ENCODE data around the gene CLEC11A. TPM values are rescaled to one million over a fixed set of nuclear protein-coding genes. Genes with fewer than 3 reads are reported as not detected.

CLEC11A gene
- total and polyA plus RNA-seq, 9 of the 15 experiments (the other 6 are each of a cell fraction or from before 2014, with no cell fraction given) = 0.39 to 43.9 (median 3.4) TPM

DNA sequence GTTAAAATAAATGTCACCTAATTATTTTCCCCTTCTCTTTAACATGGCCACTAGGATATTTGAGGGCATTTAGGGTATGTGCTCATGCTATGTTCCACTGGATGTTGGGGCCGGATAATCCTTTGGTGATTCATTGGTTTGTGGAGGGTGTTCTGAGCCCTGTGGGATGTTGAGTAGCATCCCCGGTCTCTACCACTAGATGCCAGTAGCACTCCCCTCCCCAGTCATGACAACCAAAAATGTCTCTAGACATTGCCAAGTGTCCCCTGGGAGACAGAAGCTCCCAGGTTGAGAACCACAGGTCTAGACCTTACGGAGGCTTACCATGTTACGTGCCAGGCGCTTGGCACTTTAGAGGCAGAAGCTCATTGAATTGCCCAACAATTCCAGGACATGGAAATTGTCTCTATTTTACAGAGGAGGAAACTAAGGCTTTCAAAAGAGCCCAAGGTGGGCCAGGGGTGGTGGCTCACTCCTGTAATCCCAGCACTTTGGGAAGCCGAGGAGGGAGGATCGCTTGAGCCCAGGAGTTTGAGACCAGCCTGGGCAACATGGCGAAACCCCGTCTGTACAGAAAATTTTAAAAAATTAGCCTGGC lies 17.6 kb upstream of the CLEC11A start (continued):
- TF ChIP-seq ARID4B (CRISPR knock-in tag; IDR thresholded peaks at IDR 0.05) = no peak
- no peak for TF ChIP-seq HNRNPUL1 (IDR thresholded peaks at IDR 0.05; ENCODE audit: low read length)
- TF ChIP-seq ZNF717 (CRISPR knock-in tag; IDR thresholded peaks at IDR 0.05) = no peak
- no peak for TF ChIP-seq STAT5A (IDR thresholded peaks at IDR 0.05; ENCODE audit: borderline replicate concordance, low read length)
- 0 out of 2 replicates have a peak, but pooled peaks have one; percentile 66 for TF ChIP-seq LCOR (CRISPR knock-in tag; IDR thresholded peaks at IDR 0.05)
- no peak for TF ChIP-seq PHTF2 (CRISPR knock-in tag; IDR thresholded peaks at IDR 0.05)
- no peak for TF ChIP-seq ZNF445 (CRISPR knock-in tag; IDR thresholded peaks at IDR 0.05; ENCODE audit: low read depth)
- no peak for TF ChIP-seq ZNF239 (CRISPR knock-in tag; IDR thresholded peaks at IDR 0.05)
- no peak for TF ChIP-seq HMGXB4 (CRISPR knock-in tag; IDR thresholded peaks at IDR 0.05)
- TF ChIP-seq ELF4 (CRISPR knock-in tag; IDR thresholded peaks at IDR 0.05) = no peak
- no peak for TF ChIP-seq RBM39 (optimal IDR thresholded peaks at IDR 0.05; ENCODE audit: low read depth, low read length)
- no peak for TF ChIP-seq HNRNPH1 (optimal IDR thresholded peaks at IDR 0.05; ENCODE audit: low read depth, low read length)
- TF ChIP-seq TFAM (CRISPR knock-in tag; conservative IDR thresholded peaks at IDR 0.05) = no peak
- TF ChIP-seq, protein P1, sequence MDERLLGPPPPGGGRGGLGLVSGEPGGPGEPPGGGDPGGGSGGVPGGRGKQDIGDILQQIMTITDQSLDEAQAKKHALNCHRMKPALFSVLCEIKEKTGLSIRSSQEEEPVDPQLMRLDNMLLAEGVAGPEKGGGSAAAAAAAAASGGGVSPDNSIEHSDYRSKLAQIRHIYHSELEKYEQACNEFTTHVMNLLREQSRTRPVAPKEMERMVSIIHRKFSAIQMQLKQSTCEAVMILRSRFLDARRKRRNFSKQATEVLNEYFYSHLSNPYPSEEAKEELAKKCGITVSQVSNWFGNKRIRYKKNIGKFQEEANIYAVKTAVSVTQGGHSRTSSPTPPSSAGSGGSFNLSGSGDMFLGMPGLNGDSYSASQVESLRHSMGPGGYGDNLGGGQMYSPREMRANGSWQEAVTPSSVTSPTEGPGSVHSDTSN (CRISPR knock-in tag; IDR thresholded peaks at IDR 0.05; ENCODE audit: low read depth) = no peak
- TF ChIP-seq, protein P1 (tag; conservative IDR thresholded peaks at IDR 0.05; ENCODE audit: low read depth) = no peak
- TF ChIP-seq CHD4 (IDR thresholded peaks at IDR 0.05; ENCODE audit: insufficient read depth, insufficient replicate concordance, low read depth, low read length, poor library complexity, severe bottlenecking) = no peak
- no peak for TF ChIP-seq FOS (IDR thresholded peaks at IDR 0.05; ENCODE audit: extremely low read depth, insufficient read length)
